Body of pancreas (tissue), 4 donors: ENCODE results near the gene GSG1L. TPM values are rescaled to one million over a fixed set of nuclear protein-coding genes. Genes with fewer than 3 reads are reported as not detected.

ENCODE experiments used
- ATAC-seq: fragments of 150-250 bp; one replicate; pipeline ENCODE4 v1.9.1; 2016
- DNase-seq, 4 donors: peaks; one replicate each; pipeline ENCODE4 v3.0.0-alpha.2; 2019
- H3K27ac ChIP-seq, 4 donors: fragments of 200-600 bp; sonication (generic); 1 replicate in 3 of 4; 2 replicates in 1 of 4; pipeline versions ENCODE4 v1.5.1 to v1.6.1; 2016 to 2019; ENCODE audit warnings: mild to moderate bottlenecking in 1 of 4, mixed read lengths in 1 of 4, moderate library complexity in 1 of 4
- H3K27me3 ChIP-seq, 2 donors: fragments of 200-600 bp; sonication (generic); one replicate each; pipeline ENCODE4 v1.6.0; 2016; ENCODE audit warnings: mild to moderate bottlenecking in 1 of 2
- H3K36me3 ChIP-seq, 2 donors: fragments of 200-600 bp; sonication (generic); replicated peaks in 1 of 2; 2 replicates each; pipeline ENCODE4 v1.5.1; 2016; ENCODE audit warnings: low read depth in 2 of 2; ENCODE audit not compliant: insufficient read depth in 1 of 2
- H3K4me1 ChIP-seq: fragments of 200-600 bp; sonication (generic); one replicate; pipeline ENCODE4 v1.6.0; 2016
- H3K4me3 ChIP-seq, 2 donors: fragments of 200-600 bp; sonication (generic); 1 replicate in 1 of 2; 2 replicates in 1 of 2; pipeline ENCODE4 v1.5.1; 2016 to 2019
- H3K9me3 ChIP-seq, 3 donors: fragments of 200-600 bp; sonication (generic); 1 replicate in 2 of 3; 2 replicates in 1 of 3; pipeline ENCODE4 v1.5.1; 2016
- POLR2A ChIP-seq, 3 donors: fragments of 450-650 bp; IDR thresholded peaks; one replicate each; pipeline ENCODE4 v1.6.1; 2016; ENCODE audit warnings: antibody characterized with exemption in 3 of 3, mild to moderate bottlenecking in 2 of 3
- WGBS, 2 donors: methylation state at CpG; one replicate each; pipeline ENCODE4 v1.1.5; 2017; 5-methylcytosine and 5-hydroxymethylcytosine counted together
- intact Hi-C: fragments of 100-400 bp; cut with DNase I; formaldehyde crosslinking; loops from one replicate; pipeline ENCODE4 v1.15.1; 2023
- total RNA-seq, 2 donors: library from RNA; depleted of rRNA; stranded (reverse); fragments of >200 nt; gene quantifications; one replicate each; pipeline ENCODE4 v1.1.0, GENCODE V29; 2016
- TF ChIP-seq, protein P1 (sequence below), 7 experiments: fragments of 450-650 bp in 4 of 7; fragments of 200-600 bp in 3 of 7; sonication (generic) in 3 of 7; IDR thresholded peaks; one replicate each; pipeline ENCODE4 v1.5.1; 2016 to 2019; ENCODE audit warnings: antibody characterized with exemption in 7 of 7

GSG1L gene
- total RNA-seq, 2 donors from 2014 or later = not detected

DNA sequence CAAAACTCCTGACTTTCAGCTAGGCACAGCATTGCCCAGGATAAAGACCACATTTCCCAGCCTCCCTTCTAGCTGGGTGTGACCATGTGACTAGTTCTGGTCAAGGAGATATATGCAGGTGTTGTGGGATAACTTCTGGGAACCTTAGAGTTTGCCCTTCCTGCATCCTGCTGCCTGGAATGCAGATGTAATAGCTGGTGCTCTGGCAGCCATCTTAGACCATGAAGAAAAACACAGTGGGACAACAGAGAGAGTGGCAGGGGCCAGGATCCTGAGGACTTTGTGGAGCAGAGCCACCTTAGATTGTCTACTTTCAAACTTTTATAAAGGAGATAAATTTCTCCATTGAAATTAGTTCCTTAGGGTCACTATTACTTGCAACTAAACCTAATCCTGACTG is 101.3 kb downstream of the GSG1L start:
- Histone ChIP-seq H3K36me3 (no peaks in the 10 kb centered on the region), H3K9me3 (no peaks in the 10 kb centered on the region), H3K27me3 (no peaks in the 10 kb centered on the region), H3K4me1 (no peaks in the 10 kb centered on the region), H3K4me3 (no peak overlapping the region), H3K27ac (no peak overlapping the region)
- intact Hi-C loops = no loop called here
- TF ChIP-seq POLR2A (IDR thresholded peaks at IDR 0.05) = no peak
- TF ChIP-seq, protein P1, sequence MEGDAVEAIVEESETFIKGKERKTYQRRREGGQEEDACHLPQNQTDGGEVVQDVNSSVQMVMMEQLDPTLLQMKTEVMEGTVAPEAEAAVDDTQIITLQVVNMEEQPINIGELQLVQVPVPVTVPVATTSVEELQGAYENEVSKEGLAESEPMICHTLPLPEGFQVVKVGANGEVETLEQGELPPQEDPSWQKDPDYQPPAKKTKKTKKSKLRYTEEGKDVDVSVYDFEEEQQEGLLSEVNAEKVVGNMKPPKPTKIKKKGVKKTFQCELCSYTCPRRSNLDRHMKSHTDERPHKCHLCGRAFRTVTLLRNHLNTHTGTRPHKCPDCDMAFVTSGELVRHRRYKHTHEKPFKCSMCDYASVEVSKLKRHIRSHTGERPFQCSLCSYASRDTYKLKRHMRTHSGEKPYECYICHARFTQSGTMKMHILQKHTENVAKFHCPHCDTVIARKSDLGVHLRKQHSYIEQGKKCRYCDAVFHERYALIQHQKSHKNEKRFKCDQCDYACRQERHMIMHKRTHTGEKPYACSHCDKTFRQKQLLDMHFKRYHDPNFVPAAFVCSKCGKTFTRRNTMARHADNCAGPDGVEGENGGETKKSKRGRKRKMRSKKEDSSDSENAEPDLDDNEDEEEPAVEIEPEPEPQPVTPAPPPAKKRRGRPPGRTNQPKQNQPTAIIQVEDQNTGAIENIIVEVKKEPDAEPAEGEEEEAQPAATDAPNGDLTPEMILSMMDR (IDR thresholded peaks at IDR 0.05) = no peak
- no peak for ATAC-seq
- no peak for DNase-seq

DNA sequence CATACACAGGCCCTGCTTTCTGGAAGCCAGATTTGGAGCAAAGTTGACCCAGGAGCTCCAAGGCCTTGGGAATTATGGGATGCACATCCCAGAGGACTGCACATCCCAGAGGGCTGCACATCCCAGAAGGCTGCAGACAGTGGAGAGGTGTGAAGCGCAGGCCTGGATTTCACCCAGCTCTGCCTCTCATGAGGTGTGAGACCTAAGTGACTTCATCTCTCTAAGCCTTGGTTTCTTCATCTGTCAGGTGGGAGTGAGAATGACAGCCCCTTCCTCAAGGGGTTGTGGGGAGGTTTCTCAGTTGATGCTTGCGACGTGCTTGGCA is 102.3 kb downstream of the GSG1L start:
- no peak for DNase-seq
- WGBS, 2 donors = 71 to 87% methylated on average over 2 to 3 of the region's 3 CpGs

DNA sequence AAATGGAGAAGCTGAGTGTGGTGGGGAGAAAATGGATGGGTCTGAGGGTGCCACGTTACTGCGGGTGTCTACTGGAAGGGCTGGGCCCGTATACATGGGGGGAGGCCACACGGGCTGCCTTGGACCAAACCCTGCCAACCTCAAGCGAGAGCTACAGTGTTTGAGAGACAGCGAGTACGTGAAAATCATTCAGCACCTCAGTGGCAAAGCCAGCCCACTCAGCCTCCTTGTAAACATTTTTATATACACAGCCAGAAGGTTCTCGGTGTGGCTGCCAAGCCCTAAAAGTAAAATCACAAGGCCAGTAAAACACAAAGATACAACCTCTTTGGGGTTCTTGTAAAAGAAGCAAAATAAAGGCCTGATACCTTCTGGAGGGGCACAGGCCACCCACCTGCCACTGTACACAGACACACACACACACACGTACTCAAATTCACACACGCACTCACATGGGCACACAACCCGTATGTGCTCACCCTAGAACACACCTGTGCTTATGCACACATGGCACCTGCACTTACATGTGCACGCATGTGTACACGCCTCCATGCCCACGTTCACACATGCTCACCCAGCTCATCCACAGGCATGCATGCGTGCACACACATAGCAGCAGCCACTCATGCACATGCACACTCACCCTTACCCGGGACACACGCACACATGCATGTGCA is 102.8 kb downstream of the GSG1L start:
- intact Hi-C loops = no loop called here
- H3K9me3 ChIP-seq = no peaks in the 10 kb centered on the region
- no peak overlapping the region for H3K27ac ChIP-seq
- H3K4me3 ChIP-seq = no peak overlapping the region
- WGBS, 2 donors = 77 to 78% methylated on average over 14 to 17 of the region's 17 CpGs
- no peaks in the 10 kb centered on the region for H3K27me3 ChIP-seq
- ATAC-seq (no peak), DNase-seq (no peak)
- no peaks in the 10 kb centered on the region for H3K4me1 ChIP-seq
- TF ChIP-seq POLR2A (IDR thresholded peaks at IDR 0.05) = no peak
- TF ChIP-seq, protein P1 (IDR thresholded peaks at IDR 0.05) = no peak
- H3K36me3 ChIP-seq = no peaks in the 10 kb centered on the region

More for the DNA sequence above, 102.3 kb downstream of the GSG1L start:
- Histone ChIP-seq H3K9me3 (no peaks in the 10 kb centered on the region), H3K27me3 (no peaks in the 10 kb centered on the region), H3K27ac (no peak overlapping the region), H3K4me3 (no peak overlapping the region), H3K36me3 (no peaks in the 10 kb centered on the region), H3K4me1 (no peaks in the 10 kb centered on the region)
- ATAC-seq = no peak
- intact Hi-C loops = no loop called here
- TF ChIP-seq, protein P1 (IDR thresholded peaks at IDR 0.05) = no peak
- no peak for TF ChIP-seq POLR2A (IDR thresholded peaks at IDR 0.05)

DNA sequence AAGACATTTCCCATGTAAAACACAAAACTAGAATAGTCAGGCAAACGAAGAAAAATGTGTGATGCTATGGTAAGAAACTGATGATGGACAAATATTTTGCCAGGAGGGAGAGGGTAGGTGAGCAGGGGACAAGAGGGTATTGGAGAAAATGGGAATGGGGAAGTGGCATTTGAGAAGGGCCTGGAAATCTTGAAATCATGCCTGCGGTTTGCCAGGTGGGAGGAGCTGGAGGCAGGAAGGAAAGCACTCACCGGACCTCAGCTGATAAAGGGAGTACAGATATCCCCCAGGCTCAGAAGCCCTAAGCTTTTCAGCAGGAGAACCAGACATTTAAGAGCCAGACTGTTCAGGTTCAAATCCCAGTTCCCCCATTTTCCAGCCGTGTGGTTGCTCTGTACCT is 103.6 kb downstream of the GSG1L start:
- Histone ChIP-seq H3K36me3 (no peaks in the 10 kb centered on the region), H3K4me1 (no peaks in the 10 kb centered on the region), H3K9me3 (no peaks in the 10 kb centered on the region), H3K27me3 (no peaks in the 10 kb centered on the region), H3K27ac (no peak overlapping the region), H3K4me3 (no peak overlapping the region)
- intact Hi-C loops = no loop called here
- WGBS, 2 donors = 14 to 27% methylated on average over 3 to 4 of the region's 4 CpGs
- TF ChIP-seq POLR2A (IDR thresholded peaks at IDR 0.05) = no peak
- TF ChIP-seq, protein P1 (IDR thresholded peaks at IDR 0.05) = no peak
- no peak for ATAC-seq
- DNase-seq = no peak

DNA sequence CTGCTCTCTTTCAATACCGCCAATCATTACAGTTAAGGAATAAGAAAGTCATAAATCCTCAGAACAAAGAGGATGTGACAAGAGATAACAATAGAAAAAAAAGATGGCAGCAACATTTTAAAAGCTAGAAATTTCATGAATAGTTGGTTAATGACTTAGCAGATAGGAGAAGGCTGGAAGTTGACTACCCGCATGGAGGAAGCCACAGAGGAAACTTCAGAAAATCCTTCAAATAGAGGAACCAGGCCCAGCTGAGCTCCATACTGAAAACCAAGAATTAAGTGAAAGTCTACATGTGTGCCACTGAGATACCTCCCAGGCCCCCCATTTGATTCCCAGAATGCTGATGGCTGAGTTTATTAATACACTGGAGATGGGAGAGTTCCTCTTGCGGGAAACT is 109.3 kb downstream of the GSG1L start:
- Histone ChIP-seq H3K4me1 (no peaks in the 10 kb centered on the region), H3K36me3 (no peaks in the 10 kb centered on the region), H3K4me3 (no peak overlapping the region), H3K27ac (no peak overlapping the region), H3K27me3 (no peaks in the 10 kb centered on the region), H3K9me3 (no peaks in the 10 kb centered on the region)
- DNase-seq (no peak), ATAC-seq (no peak)
- intact Hi-C loops = no loop called here
- no peak for TF ChIP-seq POLR2A (IDR thresholded peaks at IDR 0.05)
- 72 to 74% methylated on average over 3 of the region's 3 CpGs for WGBS, 2 donors
